ENCODE results near the gene RRAD.

The RRAD gene

DNA sequence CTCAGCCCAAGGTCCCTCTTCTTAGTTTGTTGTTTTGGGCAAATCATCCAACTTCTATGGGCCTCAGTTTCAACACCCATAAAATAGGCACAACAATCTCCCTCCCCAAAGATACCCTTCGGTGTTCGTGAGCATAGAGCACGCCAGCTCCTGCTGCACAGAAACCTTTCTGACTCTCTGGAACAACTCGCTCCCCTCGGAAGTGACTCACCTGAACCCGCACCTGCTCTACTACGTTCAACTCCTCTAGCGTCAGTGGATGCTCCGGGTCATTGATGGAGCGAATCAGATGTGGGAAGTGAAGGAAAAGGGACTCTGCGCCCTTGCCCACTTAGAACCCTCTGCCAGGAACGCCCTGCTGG lies 8.4 kb upstream of the RRAD start:
- DNase-seq: no peak

DNA sequence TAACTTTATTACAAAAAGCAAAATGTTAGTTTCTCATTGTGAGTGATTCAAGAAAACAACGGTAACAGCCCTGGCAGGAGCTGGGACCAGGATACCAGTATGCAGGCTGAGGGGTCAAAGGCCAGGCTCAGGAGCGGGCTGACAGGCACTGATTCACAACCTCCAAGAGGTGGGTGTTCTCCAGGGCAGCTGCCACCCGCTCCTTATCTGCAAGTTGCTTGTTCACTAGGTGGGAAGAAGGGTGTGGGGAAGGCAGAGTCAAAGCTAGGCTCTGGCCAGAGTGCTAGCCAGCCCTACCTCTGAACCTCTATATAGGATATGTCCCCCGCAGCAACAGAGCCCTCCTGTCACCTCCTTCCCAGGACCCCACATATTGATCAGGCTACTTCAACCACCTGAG lies 6.7 kb upstream of the RRAD start:
- DNase-seq: no peak

DNA sequence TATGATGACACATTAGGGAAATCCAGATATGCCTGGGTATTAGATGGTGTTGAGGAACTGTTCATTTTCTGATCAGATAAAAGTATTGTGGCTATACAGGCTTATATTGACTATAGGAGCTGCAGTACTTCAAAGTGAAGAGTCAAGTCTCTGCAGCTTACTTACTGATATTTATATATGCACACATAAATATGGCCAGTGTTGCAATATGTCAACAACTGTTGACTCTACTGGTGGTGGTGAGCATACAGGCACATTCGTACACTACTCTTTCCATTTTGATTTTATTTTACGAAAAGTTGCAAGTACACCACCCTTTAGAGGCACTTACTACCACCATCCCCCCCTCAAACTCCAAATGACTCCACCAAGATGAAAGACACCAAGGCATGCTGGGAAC lies 6.3 kb upstream of the RRAD start:
- DNase-seq: no peak

DNA sequence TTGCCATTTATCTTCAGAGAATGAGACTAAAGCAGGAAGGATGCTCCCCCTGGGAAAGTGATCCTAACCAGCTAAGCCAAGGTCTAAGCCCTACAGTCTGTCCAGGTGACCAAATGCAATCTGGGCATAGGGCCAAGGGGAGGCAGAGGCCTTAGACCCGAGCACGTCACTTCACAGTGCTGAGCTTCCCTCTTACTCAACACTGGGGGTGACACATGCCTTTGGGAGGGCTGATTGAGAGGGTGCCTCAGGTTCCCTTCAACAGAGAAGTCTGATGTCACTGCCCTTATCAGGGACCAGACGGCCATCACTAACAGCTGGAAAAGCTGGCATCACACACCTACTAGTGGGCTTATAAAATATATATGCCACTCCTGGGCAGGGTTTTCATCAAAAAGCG lies 4.9 kb upstream of the RRAD start:
- DNase-seq: no peak

DNA sequence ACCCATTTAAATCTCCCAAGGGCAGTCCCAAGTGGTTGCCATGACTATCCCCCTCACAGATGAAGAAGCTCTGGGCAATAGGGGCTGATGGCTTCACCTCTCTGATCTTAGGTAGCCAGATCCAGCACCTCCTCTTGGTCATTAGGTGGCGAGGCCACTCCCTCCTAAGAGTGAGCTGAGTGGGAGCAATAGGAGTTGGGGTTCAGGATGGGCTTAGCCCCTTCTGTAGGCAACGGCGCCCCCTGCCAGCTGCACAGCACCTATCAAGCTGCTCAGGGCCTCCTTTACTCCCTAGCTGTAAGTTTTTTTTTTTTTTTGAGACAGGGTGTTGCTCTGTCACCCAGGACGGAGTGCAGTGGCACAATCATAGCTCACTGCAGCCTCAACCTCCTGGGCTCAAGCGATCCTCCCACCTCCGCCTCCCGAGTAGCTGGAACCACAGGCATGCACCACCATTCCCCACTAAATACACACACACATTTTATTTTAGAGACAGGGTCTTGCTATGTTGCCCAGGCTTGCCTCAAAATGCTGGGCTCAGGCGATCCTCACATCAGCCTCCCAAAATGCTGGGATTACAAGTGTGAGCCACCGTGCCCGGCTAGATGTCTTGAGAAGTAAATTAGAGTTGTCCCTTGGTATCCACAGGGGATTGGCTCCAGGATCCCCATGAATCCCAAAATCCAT lies 3.5 kb upstream of the RRAD start:
- DNase-seq: no peak

- DNase-seq: no peak
Measured at GRCh38 chr16:66927918-66928649, 2.7 kb upstream of the RRAD start.

DNA sequence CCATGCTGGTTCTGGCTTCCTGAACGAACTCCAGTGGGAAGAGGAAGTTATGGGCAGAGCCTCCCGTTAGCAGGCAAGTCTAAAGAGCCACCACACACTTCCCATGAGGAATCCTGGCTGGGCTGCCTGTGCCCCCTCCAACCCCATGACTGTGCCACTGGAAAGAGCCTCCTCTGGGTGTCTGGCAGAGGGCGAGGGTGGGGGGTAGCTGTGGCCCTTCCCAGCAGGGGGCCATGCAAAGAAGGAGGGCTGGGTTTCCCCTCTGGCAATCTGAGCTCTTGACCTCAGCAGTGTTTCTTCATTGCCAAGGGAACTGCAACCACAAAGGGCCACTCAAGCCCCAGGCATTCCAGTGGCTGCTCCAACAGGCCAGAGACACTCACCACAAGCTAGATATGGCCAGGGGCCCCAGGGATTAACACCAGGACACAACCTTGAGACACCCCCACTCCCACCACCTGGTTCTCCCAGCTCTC lies 1.7 kb upstream of the RRAD start:
- DNase-seq: peak; percentile 24

DNA sequence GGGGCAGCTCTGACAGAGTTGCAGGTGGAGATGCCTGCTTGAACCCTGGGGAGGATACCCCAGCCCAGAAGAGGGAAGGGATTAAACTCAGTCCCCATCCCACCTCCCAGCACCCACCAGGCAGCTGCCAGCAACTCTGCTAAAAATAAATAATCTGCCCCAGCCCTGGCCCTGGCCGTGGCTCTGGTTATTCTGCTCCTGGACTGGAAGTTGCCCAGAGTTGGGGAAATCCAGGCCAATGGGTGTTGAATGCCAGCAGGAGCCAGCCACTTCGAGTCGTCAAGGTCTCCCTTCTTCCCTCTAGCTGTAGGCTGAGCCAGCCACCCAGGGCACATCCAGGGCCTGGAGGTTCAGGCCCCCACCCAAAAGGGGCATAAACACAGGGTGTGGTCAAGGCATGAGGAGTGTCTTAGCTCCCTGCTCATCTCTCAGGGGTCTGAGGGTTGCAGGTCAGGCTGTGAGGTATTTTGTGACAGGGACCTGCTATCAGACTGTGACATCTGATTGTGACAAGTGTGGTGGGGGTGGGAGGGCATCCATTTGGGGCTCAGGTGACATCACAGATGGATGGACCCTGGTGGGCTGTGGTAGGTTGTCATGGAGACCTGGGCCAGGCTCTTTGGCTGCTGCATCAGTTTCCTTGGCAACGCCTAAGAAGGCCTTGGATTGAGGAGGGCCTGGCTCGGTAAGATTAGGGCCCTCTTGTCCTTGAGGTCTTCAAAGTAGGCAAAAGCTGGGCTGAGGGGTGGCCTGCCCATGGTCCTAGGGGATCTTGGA lies 1.0 kb upstream of the RRAD start:
- DNase-seq: peak; percentile 41

DNA sequence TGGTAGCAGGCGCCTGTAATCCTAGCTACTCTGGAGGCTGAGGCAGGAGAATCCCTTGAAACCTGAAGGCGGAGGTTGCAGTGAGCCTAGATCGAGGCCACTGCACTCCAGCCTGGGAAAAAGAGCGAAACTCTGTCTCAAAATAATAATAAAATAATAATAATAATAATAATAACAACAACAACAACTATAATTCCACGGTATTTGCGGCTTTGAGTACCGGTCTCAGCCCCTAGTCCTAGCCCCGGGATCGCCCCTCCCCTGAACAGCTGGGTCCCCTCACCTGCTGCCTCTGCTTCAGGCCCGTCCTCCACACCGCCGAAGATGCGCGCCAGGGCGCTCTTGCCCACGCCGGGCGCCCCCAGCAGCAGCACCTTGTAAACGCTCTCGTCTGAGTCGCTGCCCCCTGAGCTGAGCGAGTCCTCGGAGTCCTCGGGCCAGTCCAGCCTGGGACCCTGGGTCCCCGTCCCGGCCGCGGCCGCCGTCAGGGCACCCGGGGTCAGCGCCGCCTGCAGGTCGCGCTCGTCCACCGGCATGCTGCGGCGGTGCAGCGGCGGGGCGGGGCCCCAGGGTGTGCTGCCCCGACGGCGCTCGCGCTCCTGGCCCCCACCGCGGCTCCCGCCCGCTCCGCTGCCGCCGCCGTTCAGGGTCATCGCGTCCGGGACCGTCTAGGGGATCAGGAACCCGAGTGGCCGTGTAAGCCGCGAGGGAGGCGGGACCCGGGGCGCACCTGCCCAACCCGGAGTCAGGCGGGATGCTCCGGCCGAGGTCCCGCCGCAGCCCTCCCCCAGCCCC lies 611 bp downstream of the RRAD start:
- DNase-seq: peak; percentile 34

- no peak for DNase-seq
Measured at GRCh38 chr16:66923866-66924265, 1.5 kb downstream of the RRAD start.

- DNase-seq: peak; percentile 31
Measured at GRCh38 chr16:66923247-66923731, 2.0 kb downstream of the RRAD start.

DNA sequence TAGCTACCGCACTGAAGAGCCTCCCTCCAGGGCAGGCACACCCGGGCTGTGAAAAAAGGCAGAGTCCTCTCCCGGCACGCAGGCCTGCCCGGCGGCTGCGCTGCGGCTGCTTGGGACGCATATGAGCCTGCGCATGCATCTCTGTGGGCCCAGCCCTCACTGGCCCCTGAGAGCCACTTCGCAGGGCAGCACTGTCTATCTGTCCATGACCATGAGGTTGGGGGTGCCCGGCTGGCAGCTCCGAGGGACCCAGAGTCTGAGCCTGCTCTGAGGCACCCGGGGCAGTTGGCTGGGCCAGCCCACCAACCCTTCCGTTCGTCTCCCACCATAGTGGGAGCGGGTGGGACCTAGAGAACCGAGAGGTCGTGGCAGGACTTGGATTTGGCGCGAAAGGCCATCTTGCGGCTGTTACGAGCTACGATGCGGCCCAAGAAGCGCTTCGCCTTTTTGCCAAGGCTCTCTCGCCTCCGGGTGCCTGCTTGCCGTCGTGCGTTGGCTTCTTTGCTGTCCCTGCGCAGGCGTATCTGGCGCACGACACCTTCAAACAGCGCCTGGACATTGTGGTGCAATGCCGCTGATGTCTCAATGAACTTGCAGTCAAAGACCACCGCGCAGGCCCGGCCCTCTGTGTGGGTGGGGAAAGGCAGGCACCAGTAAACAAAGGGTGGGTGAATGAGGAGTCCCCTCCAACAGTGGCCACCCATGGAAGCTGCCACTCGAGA lies 3.4 kb downstream of the RRAD start:
- no peak for DNase-seq

DNA sequence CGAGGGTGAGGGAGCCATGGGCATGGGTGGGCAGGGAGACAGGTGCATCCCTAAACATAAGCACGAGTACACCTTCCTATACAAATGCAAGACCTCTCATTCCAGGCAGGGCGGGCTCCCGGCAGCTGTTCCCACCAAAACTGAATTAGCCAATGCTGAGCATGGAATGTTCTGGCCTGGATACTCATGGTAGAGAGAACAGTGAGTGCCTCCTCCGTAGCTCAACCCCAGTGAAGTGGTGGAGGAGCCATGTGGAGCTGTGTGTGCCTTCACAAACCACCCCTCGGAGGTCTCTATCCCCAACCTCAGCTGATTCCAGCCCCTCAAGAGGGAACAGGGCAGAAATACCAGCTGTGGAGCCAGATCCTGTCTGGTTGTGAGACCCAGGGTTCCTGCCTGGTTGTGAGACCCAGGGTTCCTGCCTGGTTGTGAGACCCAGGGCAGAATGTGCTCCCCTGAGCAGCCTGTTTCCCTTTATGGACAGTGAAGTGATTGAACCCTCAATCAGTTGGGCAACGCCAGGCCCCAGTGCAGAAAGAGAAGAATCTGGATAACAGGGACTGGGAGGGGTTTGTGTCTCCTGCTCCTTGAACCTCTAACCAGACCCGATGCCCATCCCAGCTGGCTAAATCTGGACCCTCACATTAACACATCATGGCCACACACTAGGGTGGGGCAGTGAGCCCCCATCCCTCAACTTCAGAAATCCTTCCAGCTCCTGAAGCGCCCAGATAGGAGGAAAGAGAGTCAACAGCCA lies 4.2 kb downstream of the RRAD start:
- no peak for DNase-seq

DNA sequence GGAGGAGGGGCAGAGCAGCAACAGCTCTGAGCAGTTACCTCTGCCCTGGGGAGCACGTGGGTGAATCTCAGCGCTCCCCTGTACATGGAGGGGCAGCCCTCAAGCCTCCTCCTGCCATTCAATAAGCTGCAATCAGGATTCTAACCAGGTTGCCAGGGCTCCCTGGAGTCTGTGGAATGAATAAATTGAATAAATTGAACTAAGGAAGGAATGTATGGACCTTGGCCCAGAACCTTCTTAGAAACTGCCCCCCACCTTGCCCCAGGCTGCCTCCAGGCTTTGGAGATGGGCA lies 5.1 kb downstream of the RRAD start:
- no peak for DNase-seq

DNA sequence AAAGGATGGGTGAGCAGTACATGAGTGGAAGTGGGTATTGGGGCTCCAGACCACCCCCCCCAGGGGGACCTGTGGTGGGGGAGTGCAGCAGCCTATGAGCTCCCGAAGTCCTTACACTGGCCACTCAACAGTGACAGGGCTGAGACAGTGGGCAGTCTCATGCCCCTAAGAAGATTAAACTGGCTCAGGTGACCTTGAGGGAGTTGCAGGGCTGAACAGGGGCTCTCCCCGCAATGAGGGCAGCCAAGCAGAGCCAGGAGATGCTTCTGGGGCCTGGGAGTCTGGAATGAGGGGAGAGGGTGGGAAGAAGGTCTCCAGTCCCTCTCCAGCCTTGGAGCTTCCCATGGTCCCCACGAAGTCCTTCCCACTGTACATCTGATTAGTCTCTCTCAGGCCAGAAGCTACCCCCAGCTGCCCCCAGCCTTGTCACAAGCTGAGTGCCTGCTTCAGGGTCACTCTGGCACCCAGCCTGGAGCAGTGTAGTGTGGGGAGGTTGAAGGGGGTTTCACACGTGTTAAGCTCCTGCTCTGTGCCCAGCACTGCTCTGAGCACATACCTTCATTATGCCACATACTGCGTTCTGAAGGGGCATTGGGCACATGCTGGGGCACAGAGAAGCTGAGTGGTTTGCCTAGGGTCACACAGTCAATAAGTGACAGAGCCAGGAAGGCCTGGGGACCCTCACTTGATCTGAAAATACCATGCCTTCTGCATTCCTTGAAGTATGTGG lies 5.6 kb downstream of the RRAD start:
- DNase-seq: no peak

GRCh38 chr16:66918803-66919568 lies 6.3 kb downstream of the RRAD start, which contains the start of gene CDH16:
TSS of gene CDH16 (minus strand) at chr16:66918885. CDS start at chr16:66918065, 820 bp downstream.
- peak; percentile 36 for DNase-seq

- DNase-seq: no peak
Measured at GRCh38 chr16:66918355-66918754, 7.0 kb downstream of the RRAD start.

- DNase-seq: no peak
Measured at GRCh38 chr16:66917741-66918140, 7.6 kb downstream of the RRAD start.

DNA sequence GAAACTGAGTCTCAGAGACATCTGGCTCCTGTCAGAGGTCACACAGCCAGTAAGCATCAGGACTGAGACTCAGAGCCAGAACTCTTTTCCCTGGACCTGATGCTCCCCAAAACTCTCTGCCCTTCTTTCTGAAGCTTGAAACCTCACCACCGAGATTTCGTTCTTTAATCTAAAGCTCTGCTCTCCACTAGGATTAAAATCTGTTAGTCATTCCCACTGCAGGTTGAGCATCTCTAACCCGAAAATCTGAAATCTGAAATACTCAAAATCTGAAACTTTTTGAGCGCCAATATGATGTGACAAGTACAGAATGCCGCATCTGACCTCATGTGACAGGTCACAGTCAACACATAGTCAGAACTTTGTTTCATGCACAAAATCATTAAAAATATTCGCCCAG lies 8.8 kb downstream of the RRAD start:
- no peak for DNase-seq

GRCh38 chr16:66915041-66915440 lies 10.3 kb downstream of the RRAD start:
- no peak for DNase-seq

All from eye (tissue), 1 donor.